WTC11 (cell line): ENCODE measurements around the gene ZMIZ1. TPM values are rescaled to one million over a fixed set of nuclear protein-coding genes. Genes with fewer than 3 reads are reported as not detected.

ENCODE experiments used
- ATAC-seq: fragments of 200-7000 bp; cut with Tn5 transposase; 2 replicates; pipeline ENCODE4 v1.10.0; 2021; ENCODE audit warnings: mild to moderate bottlenecking, moderate library complexity
- CTCF ChIA-PET: fragments of 300-600 bp; sonication (Branson Sonifier 250); formaldehyde crosslinking; loops from one replicate; lab custom pipeline; 2021; ENCODE audit warnings: antibody characterized with exemption; lab: Charles Lee
- POLR2A ChIA-PET: fragments of 350-600 bp; sonication (Branson Sonifier 250); formaldehyde crosslinking; loops from one replicate; lab custom pipeline; 2021; ENCODE audit warnings: antibody characterized with exemption; lab: Charles Lee
- DNase-seq: peaks from one replicate; pipeline ENCODE4 v3.0.0; 2021; ENCODE audit warnings: low spot score
- H3K27ac Mint-ChIP-seq: 2 replicates; pipeline ENCODE4 v1.8.0; 2021; ENCODE audit warnings: mixed read lengths
- H3K27me3 Mint-ChIP-seq: 2 replicates; pipeline ENCODE4 v1.8.0; 2021; ENCODE audit warnings: low read depth, mild to moderate bottlenecking, moderate library complexity, mixed read lengths
- H3K36me3 Mint-ChIP-seq: 2 replicates; pipeline ENCODE4 v1.8.0; 2021; ENCODE audit warnings: mixed read lengths
- H3K4me1 Mint-ChIP-seq: 2 replicates; pipeline ENCODE4 v1.8.0; 2022; ENCODE audit warnings: mixed read lengths
- H3K4me3 Mint-ChIP-seq: 2 replicates; pipeline ENCODE4 v1.8.0; 2021; ENCODE audit warnings: mild to moderate bottlenecking, moderate library complexity, mixed read lengths
- H3K9me3 Mint-ChIP-seq: 2 replicates; pipeline ENCODE4 v1.8.0; 2021; ENCODE audit warnings: mixed read lengths
- FOXP1 ChIP-seq: sonication (generic); formaldehyde crosslinking; IDR thresholded peaks from 2 replicates; pipeline ENCODE4 v1.8.0; 2022; ENCODE audit warnings: missing genetic modification reagents, mild to moderate bottlenecking, moderate library complexity, borderline replicate concordance
- NFE2L1 ChIP-seq: sonication (generic); formaldehyde crosslinking; IDR thresholded peaks from 2 replicates; pipeline ENCODE4 v1.8.1; 2023; ENCODE audit warnings: missing genetic modification reagents
- NR3C1 ChIP-seq: sonication (generic); formaldehyde crosslinking; conservative IDR thresholded peaks from 2 replicates; pipeline ENCODE4 v1.8.1; 2023; ENCODE audit warnings: low read depth, mild to moderate bottlenecking, missing genetic modification reagents
- OVOL2 ChIP-seq: fragments of 250-450 bp; sonication (Bioruptor Pico); IDR thresholded peaks from 2 replicates; pipeline ENCODE4 v1.9.0; 2021; ENCODE audit warnings: mild to moderate bottlenecking, borderline replicate concordance
- TCF7 ChIP-seq: sonication (generic); formaldehyde crosslinking; IDR thresholded peaks from 2 replicates; pipeline ENCODE4 v1.8.0; 2022; ENCODE audit warnings: mild to moderate bottlenecking, low read depth, missing genetic modification reagents, moderate library complexity
- TP53 ChIP-seq: sonication (generic); formaldehyde crosslinking; IDR thresholded peaks from 2 replicates; pipeline ENCODE4 v1.8.1; 2023; ENCODE audit warnings: mild to moderate bottlenecking, missing genetic modification reagents
- ZBTB21 ChIP-seq: sonication (generic); formaldehyde crosslinking; IDR thresholded peaks from 2 replicates; pipeline ENCODE4 v1.8.1; 2023; ENCODE audit warnings: mild to moderate bottlenecking, missing genetic modification reagents, borderline replicate concordance
- ZNF423 ChIP-seq: fragments of 250-450 bp; sonication (Bioruptor Pico); IDR thresholded peaks from 2 replicates; pipeline ENCODE4 v2.1.2; 2022; ENCODE audit warnings: mild to moderate bottlenecking, moderate library complexity
- total RNA-seq: library from RNA; stranded (reverse); gene quantifications from 3 replicates; pipeline ENCODE4 v1.2.3, GENCODE V29; 2021
- TF ChIP-seq, protein P1 (sequence below): fragments of 250-450 bp; sonication (Bioruptor Pico); IDR thresholded peaks from 2 replicates; pipeline ENCODE4 v1.9.0; 2021; ENCODE audit warnings: mild to moderate bottlenecking, borderline replicate concordance
- TF ChIP-seq, protein P2 (sequence below): fragments of 250-450 bp; sonication (Bioruptor Pico); conservative IDR thresholded peaks from 2 replicates; pipeline ENCODE4 v1.9.0; 2021; ENCODE audit warnings: mild to moderate bottlenecking
- TF ChIP-seq, protein P3 (sequence below): sonication (generic); formaldehyde crosslinking; IDR thresholded peaks from 2 replicates; pipeline ENCODE4 v1.8.0; 2022; ENCODE audit warnings: mild to moderate bottlenecking, missing genetic modification reagents
- TF ChIP-seq, protein P4 (sequence below): fragments of 250-450 bp; sonication (Bioruptor Pico); IDR thresholded peaks from 2 replicates; pipeline ENCODE4 v1.9.0; 2021; ENCODE audit warnings: mild to moderate bottlenecking
- TF ChIP-seq, protein P5 (sequence below): sonication (generic); formaldehyde crosslinking; IDR thresholded peaks from 2 replicates; pipeline ENCODE4 v1.8.1; 2022; ENCODE audit warnings: mild to moderate bottlenecking, moderate library complexity, missing genetic modification reagents
- TF ChIP-seq, protein P6 (sequence below): sonication (generic); formaldehyde crosslinking; IDR thresholded peaks from 2 replicates; pipeline ENCODE4 v1.8.1; 2023; ENCODE audit warnings: mild to moderate bottlenecking, missing genetic modification reagents, moderate library complexity
- TF ChIP-seq, protein P7 (sequence below): fragments of 250-450 bp; sonication (Bioruptor Pico); IDR thresholded peaks from 2 replicates; pipeline ENCODE4 v1.8.0; 2021; ENCODE audit warnings: mild to moderate bottlenecking

The ZMIZ1 gene
- total RNA-seq, 1 experiment from 2014 or later: 44.4 TPM

DNA sequence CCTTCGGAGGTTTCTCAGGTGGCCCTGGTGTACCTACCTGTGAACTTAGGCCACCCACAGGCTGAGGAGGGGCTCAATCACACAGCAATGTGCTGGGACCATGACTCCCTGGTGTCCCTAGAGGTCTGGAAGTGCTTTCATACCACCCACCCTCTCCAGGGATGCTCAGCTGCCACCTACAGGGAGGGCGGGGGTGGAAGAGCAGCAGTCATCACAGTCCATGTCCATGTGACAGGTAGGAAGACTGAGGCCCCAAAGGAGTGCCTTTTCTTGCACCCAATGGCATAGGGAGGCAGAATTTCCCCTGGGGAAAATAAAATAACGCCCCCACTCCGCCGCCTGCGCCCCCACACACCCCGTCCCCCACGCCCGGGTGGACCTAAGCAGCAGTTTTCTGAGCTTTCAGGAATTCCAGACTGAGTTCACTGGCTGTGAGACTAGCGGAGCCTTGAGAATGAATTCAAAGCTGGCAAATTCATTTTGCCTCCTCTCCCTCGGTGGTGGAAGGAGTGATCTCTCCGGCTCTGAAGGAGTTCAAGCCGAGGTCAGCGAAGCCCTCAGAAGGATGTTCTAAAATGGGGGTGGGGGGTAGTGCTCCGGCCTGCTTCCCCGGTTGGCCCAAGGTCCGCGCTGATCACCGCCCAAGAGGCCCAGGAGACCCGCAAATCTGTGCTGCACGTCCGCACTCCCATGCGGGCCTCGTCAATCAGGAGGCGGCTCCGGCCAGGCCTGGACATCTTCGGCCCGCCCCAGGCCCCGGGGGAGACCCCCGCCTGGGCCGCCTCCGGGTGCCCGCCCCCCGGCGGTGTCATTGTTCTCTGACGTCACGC, 2.1 kb upstream of the ZMIZ1 start:
- H3K36me3 Mint-ChIP-seq: no peaks in the 10 kb centered on the region
- TF ChIP-seq ZNF423 (peak; percentile 96), OVOL2 (CRISPR knock-in tag) (no peak), FOXP1 (0 out of 2 replicates have a peak, but pooled peaks have one; percentile 0), TCF7 (CRISPR knock-in tag) (no peak)
- TF ChIP-seq, protein P1, sequence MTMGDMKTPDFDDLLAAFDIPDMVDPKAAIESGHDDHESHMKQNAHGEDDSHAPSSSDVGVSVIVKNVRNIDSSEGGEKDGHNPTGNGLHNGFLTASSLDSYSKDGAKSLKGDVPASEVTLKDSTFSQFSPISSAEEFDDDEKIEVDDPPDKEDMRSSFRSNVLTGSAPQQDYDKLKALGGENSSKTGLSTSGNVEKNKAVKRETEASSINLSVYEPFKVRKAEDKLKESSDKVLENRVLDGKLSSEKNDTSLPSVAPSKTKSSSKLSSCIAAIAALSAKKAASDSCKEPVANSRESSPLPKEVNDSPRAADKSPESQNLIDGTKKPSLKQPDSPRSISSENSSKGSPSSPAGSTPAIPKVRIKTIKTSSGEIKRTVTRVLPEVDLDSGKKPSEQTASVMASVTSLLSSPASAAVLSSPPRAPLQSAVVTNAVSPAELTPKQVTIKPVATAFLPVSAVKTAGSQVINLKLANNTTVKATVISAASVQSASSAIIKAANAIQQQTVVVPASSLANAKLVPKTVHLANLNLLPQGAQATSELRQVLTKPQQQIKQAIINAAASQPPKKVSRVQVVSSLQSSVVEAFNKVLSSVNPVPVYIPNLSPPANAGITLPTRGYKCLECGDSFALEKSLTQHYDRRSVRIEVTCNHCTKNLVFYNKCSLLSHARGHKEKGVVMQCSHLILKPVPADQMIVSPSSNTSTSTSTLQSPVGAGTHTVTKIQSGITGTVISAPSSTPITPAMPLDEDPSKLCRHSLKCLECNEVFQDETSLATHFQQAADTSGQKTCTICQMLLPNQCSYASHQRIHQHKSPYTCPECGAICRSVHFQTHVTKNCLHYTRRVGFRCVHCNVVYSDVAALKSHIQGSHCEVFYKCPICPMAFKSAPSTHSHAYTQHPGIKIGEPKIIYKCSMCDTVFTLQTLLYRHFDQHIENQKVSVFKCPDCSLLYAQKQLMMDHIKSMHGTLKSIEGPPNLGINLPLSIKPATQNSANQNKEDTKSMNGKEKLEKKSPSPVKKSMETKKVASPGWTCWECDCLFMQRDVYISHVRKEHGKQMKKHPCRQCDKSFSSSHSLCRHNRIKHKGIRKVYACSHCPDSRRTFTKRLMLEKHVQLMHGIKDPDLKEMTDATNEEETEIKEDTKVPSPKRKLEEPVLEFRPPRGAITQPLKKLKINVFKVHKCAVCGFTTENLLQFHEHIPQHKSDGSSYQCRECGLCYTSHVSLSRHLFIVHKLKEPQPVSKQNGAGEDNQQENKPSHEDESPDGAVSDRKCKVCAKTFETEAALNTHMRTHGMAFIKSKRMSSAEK (CRISPR knock-in tag): no peak
- TF ChIP-seq, all 79 proteins: peak for 2
- H3K9me3 Mint-ChIP-seq: no peaks in the 10 kb centered on the region
- H3K27ac Mint-ChIP-seq: no peak overlapping the region
- POLR2A ChIA-PET: interaction anchor here (0.6 to 1.2 kb wide), 5 partner anchors 14 to 128 kb away, joined by 3 to 6 read pairs (median 5); no protein-coding TSS in a partner anchor
- H3K4me1 Mint-ChIP-seq: peaks cover 22% of the 10 kb centered on the region
- CTCF ChIA-PET: interaction anchor here (0.5 to 2.4 kb wide), 23 partner anchors 10 to 751 kb away, joined by 3 to 23 read pairs (median 3); no protein-coding TSS in a partner anchor
- ATAC-seq (peak; percentile 3), DNase-seq (peak; percentile 32)
- peaks cover 9% of the 10 kb centered on the region; the same call in 1 of the 2 replicates for H3K27me3 Mint-ChIP-seq
- H3K4me3 Mint-ChIP-seq: peak overlapping the region; percentile 66

DNA sequence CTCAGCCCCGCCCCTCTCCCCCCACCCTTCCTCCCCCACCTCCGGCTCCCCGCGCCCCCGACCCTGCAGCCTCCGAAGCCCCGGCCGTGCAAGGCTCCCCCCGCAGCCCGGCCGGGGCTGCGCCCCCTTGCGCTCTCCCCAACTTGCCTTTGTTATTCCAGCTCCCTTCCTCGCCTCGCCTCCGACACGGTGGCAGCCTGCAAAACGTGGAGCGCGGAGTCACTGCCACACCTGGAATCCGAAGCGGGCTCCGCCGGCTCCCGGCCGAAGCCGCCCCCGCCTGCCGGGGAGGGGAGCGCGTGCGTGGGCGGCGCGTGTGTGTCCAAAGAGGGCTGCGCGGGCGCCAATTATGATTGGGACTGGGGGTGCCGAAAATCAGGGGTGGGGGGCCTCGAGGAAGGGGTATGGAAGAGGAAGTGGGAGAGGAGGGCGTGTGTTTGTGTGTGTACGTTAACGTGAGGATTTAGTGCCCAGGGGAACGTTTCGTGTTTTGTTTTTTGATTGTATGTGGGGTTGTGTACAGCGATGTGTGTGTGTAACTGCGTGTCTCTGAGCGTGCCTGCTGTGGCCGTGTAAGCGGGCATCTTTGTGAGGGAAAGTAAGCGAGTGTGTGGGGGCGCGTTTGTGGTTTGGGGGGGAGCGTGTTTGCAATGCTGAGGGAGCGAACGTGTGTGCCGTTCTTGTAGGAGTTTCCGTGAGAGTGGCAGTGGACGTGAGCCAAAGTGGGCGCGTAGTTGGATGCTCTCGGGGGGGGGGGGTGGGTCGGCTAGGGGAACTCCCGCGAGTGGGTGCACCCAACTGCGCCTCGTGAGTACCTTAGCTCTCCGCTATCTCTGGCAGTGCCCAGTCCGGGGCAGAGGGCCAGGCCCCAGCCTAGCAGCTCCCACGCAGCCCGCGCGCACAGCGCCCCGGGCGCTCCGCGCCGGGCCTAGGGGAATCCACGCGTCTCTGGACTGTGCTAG, 1.2 kb upstream of the ZMIZ1 start:
- peaks cover 13% of the 10 kb centered on the region; the same call in 1 of the 2 replicates for H3K27me3 Mint-ChIP-seq
- H3K4me3 Mint-ChIP-seq: peak overlapping the region; percentile 84
- peak; percentile 65 for ATAC-seq
- ChIA-PET CTCF (interaction anchor here (0.5 to 2.4 kb wide), 22 partner anchors 9 to 752 kb away, joined by 3 to 23 read pairs (median 4); no protein-coding TSS in a partner anchor), POLR2A (interaction anchor here (0.6 to 1.2 kb wide), 4 partner anchors 90 to 127 kb away, joined by 3 to 6 read pairs (median 5); no protein-coding TSS in a partner anchor)
- DNase-seq: peak; percentile 94
- H3K9me3 Mint-ChIP-seq: no peaks in the 10 kb centered on the region
- H3K27ac Mint-ChIP-seq: no peak overlapping the region
- H3K36me3 Mint-ChIP-seq: no peaks in the 10 kb centered on the region
- peaks cover 31% of the 10 kb centered on the region for H3K4me1 Mint-ChIP-seq
- TF ChIP-seq, protein P2, sequence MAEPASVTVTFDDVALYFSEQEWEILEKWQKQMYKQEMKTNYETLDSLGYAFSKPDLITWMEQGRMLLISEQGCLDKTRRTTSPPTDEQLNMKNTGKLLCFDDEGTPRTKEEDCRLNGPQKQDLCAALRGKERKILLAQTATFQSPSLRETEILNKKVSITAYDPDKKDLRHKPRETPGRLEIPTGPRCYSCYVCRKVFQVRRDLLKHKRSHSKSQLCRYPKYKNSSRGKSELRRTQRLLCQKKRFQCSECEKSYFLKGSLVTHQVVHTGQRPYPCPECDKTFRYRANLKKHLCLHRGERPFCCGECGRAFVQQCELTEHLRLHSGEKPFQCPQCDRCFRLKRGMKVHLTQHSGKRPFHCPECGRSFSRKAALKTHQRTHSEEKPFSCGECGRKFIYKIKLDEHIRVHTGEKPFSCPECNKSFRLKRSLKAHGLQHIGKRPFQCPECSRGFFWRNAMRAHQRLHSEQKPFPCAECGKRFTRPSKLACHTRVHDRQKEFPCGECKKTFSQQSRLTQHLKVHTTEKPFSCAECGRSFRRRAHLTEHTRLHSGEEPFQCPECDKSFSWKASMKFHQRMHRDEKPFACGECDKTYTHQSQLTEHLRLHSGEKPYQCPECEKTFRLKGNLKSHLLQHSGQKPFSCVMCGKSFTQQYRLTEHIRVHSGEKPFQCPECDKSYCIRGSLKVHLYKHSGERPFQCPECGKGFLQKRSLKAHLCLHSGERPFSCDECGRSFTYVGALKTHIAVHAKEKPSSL (CRISPR knock-in tag): no peak
- TF ChIP-seq NR3C1 (CRISPR knock-in tag) (no peak), NFE2L1 (no peak), TP53 (CRISPR knock-in tag) (no peak), ZBTB21 (CRISPR knock-in tag) (no peak)
- TF ChIP-seq, protein P3, sequence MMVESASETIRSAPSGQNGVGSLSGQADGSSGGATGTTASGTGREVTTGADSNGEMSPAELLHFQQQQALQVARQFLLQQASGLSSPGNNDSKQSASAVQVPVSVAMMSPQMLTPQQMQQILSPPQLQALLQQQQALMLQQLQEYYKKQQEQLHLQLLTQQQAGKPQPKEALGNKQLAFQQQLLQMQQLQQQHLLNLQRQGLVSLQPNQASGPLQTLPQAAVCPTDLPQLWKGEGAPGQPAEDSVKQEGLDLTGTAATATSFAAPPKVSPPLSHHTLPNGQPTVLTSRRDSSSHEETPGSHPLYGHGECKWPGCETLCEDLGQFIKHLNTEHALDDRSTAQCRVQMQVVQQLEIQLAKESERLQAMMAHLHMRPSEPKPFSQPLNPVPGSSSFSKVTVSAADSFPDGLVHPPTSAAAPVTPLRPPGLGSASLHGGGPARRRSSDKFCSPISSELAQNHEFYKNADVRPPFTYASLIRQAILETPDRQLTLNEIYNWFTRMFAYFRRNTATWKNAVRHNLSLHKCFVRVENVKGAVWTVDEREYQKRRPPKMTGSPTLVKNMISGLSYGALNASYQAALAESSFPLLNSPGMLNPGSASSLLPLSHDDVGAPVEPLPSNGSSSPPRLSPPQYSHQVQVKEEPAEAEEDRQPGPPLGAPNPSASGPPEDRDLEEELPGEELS (CRISPR knock-in tag): no peak
- TF ChIP-seq, protein P4, sequence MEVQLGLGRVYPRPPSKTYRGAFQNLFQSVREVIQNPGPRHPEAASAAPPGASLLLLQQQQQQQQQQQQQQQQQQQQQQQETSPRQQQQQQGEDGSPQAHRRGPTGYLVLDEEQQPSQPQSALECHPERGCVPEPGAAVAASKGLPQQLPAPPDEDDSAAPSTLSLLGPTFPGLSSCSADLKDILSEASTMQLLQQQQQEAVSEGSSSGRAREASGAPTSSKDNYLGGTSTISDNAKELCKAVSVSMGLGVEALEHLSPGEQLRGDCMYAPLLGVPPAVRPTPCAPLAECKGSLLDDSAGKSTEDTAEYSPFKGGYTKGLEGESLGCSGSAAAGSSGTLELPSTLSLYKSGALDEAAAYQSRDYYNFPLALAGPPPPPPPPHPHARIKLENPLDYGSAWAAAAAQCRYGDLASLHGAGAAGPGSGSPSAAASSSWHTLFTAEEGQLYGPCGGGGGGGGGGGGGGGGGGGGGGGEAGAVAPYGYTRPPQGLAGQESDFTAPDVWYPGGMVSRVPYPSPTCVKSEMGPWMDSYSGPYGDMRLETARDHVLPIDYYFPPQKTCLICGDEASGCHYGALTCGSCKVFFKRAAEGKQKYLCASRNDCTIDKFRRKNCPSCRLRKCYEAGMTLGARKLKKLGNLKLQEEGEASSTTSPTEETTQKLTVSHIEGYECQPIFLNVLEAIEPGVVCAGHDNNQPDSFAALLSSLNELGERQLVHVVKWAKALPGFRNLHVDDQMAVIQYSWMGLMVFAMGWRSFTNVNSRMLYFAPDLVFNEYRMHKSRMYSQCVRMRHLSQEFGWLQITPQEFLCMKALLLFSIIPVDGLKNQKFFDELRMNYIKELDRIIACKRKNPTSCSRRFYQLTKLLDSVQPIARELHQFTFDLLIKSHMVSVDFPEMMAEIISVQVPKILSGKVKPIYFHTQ (CRISPR knock-in tag): no peak
- TF ChIP-seq, protein P5, sequence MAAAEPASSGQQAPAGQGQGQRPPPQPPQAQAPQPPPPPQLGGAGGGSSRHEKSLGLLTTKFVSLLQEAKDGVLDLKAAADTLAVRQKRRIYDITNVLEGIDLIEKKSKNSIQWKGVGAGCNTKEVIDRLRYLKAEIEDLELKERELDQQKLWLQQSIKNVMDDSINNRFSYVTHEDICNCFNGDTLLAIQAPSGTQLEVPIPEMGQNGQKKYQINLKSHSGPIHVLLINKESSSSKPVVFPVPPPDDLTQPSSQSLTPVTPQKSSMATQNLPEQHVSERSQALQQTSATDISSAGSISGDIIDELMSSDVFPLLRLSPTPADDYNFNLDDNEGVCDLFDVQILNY (CRISPR knock-in tag): no peak
- TF ChIP-seq, protein P6, sequence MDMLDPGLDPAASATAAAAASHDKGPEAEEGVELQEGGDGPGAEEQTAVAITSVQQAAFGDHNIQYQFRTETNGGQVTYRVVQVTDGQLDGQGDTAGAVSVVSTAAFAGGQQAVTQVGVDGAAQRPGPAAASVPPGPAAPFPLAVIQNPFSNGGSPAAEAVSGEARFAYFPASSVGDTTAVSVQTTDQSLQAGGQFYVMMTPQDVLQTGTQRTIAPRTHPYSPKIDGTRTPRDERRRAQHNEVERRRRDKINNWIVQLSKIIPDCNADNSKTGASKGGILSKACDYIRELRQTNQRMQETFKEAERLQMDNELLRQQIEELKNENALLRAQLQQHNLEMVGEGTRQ (CRISPR knock-in tag): no peak
- TF ChIP-seq, protein P7, sequence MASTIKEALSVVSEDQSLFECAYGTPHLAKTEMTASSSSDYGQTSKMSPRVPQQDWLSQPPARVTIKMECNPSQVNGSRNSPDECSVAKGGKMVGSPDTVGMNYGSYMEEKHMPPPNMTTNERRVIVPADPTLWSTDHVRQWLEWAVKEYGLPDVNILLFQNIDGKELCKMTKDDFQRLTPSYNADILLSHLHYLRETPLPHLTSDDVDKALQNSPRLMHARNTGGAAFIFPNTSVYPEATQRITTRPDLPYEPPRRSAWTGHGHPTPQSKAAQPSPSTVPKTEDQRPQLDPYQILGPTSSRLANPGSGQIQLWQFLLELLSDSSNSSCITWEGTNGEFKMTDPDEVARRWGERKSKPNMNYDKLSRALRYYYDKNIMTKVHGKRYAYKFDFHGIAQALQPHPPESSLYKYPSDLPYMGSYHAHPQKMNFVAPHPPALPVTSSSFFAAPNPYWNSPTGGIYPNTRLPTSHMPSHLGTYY (CRISPR knock-in tag): no peak
